ENCODE data around the gene PCGF3.

Gene PCGF3

GRCh38 chr4:707929-708630 is 2.4 kb downstream of the PCGF3 start:
- Histone ChIP-seq H3K4me2 (ENCODE audit: low read length) (peak overlapping the region; percentile 14), H3K36me3 (ENCODE audit: control insufficient read depth, insufficient read depth, low read length) (no peaks in the 10 kb centered on the region), H2AFZ (no peak overlapping the region), H3K27me3 (ENCODE audit: control insufficient read depth, insufficient read depth, low read length) (no peaks in the 10 kb centered on the region), H3K9ac (no peak overlapping the region), H3K79me2 (peaks cover 23% of the 10 kb centered on the region), H3K9me3 (ENCODE audit: control insufficient read depth, low read length) (no peaks in the 10 kb centered on the region), H3K4me1 (no peaks in the 10 kb centered on the region), H3K27ac (no peak overlapping the region), H3K4me3 (ENCODE audit: low read depth, low read length) (no peak overlapping the region)
- TF ChIP-seq, protein P1, sequence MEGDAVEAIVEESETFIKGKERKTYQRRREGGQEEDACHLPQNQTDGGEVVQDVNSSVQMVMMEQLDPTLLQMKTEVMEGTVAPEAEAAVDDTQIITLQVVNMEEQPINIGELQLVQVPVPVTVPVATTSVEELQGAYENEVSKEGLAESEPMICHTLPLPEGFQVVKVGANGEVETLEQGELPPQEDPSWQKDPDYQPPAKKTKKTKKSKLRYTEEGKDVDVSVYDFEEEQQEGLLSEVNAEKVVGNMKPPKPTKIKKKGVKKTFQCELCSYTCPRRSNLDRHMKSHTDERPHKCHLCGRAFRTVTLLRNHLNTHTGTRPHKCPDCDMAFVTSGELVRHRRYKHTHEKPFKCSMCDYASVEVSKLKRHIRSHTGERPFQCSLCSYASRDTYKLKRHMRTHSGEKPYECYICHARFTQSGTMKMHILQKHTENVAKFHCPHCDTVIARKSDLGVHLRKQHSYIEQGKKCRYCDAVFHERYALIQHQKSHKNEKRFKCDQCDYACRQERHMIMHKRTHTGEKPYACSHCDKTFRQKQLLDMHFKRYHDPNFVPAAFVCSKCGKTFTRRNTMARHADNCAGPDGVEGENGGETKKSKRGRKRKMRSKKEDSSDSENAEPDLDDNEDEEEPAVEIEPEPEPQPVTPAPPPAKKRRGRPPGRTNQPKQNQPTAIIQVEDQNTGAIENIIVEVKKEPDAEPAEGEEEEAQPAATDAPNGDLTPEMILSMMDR (IDR thresholded peaks at IDR 0.05), result no peak

GRCh38 chr4:708631-708933 is 3.0 kb downstream of the PCGF3 start:
- Histone ChIP-seq H2AFZ (no peak overlapping the region), H3K4me2 (ENCODE audit: low read length) (no peak overlapping the region), H3K36me3 (ENCODE audit: control insufficient read depth, insufficient read depth, low read length) (no peaks in the 10 kb centered on the region), H3K27ac (no peak overlapping the region), H3K79me2 (peaks cover 23% of the 10 kb centered on the region), H3K9me3 (ENCODE audit: control insufficient read depth, low read length) (no peaks in the 10 kb centered on the region), H3K4me1 (no peaks in the 10 kb centered on the region), H3K9ac (no peak overlapping the region), H3K27me3 (ENCODE audit: control insufficient read depth, insufficient read depth, low read length) (no peaks in the 10 kb centered on the region), H3K4me3 (ENCODE audit: low read depth, low read length) (no peak overlapping the region)
- TF ChIP-seq, protein P1 (IDR thresholded peaks at IDR 0.05), result no peak

- Histone ChIP-seq H3K27me3 (ENCODE audit: control insufficient read depth, insufficient read depth, low read length) (no peaks in the 10 kb centered on the region), H3K4me2 (ENCODE audit: low read length) (no peak overlapping the region), H3K79me2 (peaks cover 29% of the 10 kb centered on the region), H3K4me3 (ENCODE audit: low read depth, low read length) (no peak overlapping the region), H2AFZ (no peak overlapping the region), H3K9me3 (ENCODE audit: control insufficient read depth, low read length) (no peaks in the 10 kb centered on the region), H3K9ac (no peak overlapping the region), H3K27ac (no peak overlapping the region), H3K36me3 (ENCODE audit: control insufficient read depth, insufficient read depth, low read length) (no peaks in the 10 kb centered on the region), H3K4me1 (no peaks in the 10 kb centered on the region)
- TF ChIP-seq, protein P1 (IDR thresholded peaks at IDR 0.05), result no peak
Measured at GRCh38 chr4:709348-709747, 3.7 kb downstream of the PCGF3 start.

DNA sequence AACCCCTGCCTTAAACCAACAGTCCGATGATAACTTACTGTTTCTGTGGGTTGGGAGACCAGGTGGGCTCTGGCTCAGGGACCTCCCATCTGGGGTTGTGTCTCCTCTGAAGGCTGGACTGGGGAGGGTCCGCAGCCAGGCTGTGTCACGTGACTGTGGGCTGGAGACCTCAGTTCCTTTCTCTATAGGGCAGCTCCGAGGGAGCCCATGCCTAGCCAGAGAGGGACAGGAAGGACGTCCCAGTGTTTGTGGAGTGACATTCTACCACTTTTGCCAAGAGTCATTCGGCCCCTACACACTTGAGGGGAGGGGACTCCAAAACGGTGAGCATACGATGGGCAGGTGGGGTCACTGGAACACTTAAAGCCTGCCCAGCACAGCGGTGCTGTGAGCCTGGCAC is 4.5 kb downstream of the PCGF3 start:
- no peaks in the 10 kb centered on the region for H3K9me3 ChIP-seq (ENCODE audit: control insufficient read depth, low read length)
- H3K27me3 ChIP-seq (ENCODE audit: control insufficient read depth, insufficient read depth, low read length), result no peaks in the 10 kb centered on the region
- H3K4me1 ChIP-seq, result no peaks in the 10 kb centered on the region
- H3K36me3 ChIP-seq (ENCODE audit: control insufficient read depth, insufficient read depth, low read length), result no peaks in the 10 kb centered on the region
- no peak overlapping the region for H3K4me2 ChIP-seq (ENCODE audit: low read length)
- H3K4me3 ChIP-seq (ENCODE audit: low read depth, low read length), result no peak overlapping the region
- H2AFZ ChIP-seq, result no peak overlapping the region
- no peak overlapping the region for H3K9ac ChIP-seq
- H3K27ac ChIP-seq, result no peak overlapping the region
- TF ChIP-seq, protein P1 (IDR thresholded peaks at IDR 0.05), result no peak
- peaks cover 31% of the 10 kb centered on the region for H3K79me2 ChIP-seq

DNA sequence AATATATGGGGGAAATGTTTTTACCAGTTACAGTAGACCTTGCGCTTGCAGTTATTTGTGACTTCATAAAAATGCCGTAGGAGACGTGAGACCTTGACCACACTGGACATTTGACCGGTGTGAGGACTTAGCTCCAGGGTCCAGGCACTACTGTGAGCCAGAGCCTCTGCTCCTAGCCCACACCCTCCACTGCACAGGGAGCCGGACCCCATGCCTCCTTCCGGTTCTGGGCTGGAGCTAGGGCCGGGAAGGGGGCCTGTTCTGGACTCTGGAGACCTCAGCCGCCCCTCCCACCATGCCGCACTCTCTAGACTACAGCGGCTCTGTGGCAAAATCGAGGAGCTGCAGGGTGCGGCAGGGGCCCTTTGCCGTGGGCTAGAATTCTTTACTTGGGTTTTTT is 5.3 kb downstream of the PCGF3 start:
- Histone ChIP-seq H3K4me2 (ENCODE audit: low read length) (no peak overlapping the region), H3K4me1 (no peaks in the 10 kb centered on the region), H2AFZ (no peak overlapping the region), H3K36me3 (ENCODE audit: control insufficient read depth, insufficient read depth, low read length) (no peaks in the 10 kb centered on the region), H3K27ac (no peak overlapping the region), H3K4me3 (ENCODE audit: low read depth, low read length) (no peak overlapping the region), H3K79me2 (peaks cover 30% of the 10 kb centered on the region), H3K9me3 (ENCODE audit: control insufficient read depth, low read length) (no peaks in the 10 kb centered on the region), H3K27me3 (ENCODE audit: control insufficient read depth, insufficient read depth, low read length) (no peaks in the 10 kb centered on the region), H3K9ac (no peak overlapping the region)
- TF ChIP-seq, protein P1 (IDR thresholded peaks at IDR 0.05), result no peak
